ENCODE measurements around the gene SHMT2.

The SHMT2 gene

GRCh38 chr12:57199191-57199590 is 30.3 kb upstream of the SHMT2 start:
- no peak for DNase-seq

- DNase-seq = no peak
Measured at GRCh38 chr12:57200497-57200896, 29.0 kb upstream of the SHMT2 start.

- DNase-seq = no peak
Measured at GRCh38 chr12:57201219-57201618, 28.3 kb upstream of the SHMT2 start.

- DNase-seq = no peak
Measured at GRCh38 chr12:57201631-57202030, 27.9 kb upstream of the SHMT2 start.

GRCh38 chr12:57202321-57202720 is 27.2 kb upstream of the SHMT2 start:
- no peak for DNase-seq

- DNase-seq = no peak
Measured at GRCh38 chr12:57203201-57203600, 26.3 kb upstream of the SHMT2 start.

- DNase-seq = no peak
Measured at GRCh38 chr12:57203791-57204190, 25.7 kb upstream of the SHMT2 start.

- DNase-seq = no peak
Measured at GRCh38 chr12:57204454-57204853, 25.1 kb upstream of the SHMT2 start.

- no peak for DNase-seq
Measured at GRCh38 chr12:57205186-57205585, 24.3 kb upstream of the SHMT2 start.

- no peak for DNase-seq
Measured at GRCh38 chr12:57205931-57206330, 23.6 kb upstream of the SHMT2 start.

GRCh38 chr12:57207731-57208630 is 21.5 kb upstream of the SHMT2 start:
- no peak for DNase-seq

GRCh38 chr12:57208631-57209282 is 20.8 kb upstream of the SHMT2 start:
- DNase-seq = no peak

- no peak for DNase-seq
Measured at GRCh38 chr12:57209916-57210315, 19.6 kb upstream of the SHMT2 start.

- no peak for DNase-seq
Measured at GRCh38 chr12:57210461-57210860, 19.1 kb upstream of the SHMT2 start.

- DNase-seq = no peak
Measured at GRCh38 chr12:57210926-57211692, 18.4 kb upstream of the SHMT2 start.

- no peak for DNase-seq
Measured at GRCh38 chr12:57211791-57212700, 17.5 kb upstream of the SHMT2 start.

GRCh38 chr12:57212701-57213057 is 16.8 kb upstream of the SHMT2 start:
- no peak for DNase-seq

GRCh38 chr12:57213058-57213715 is 16.3 kb upstream of the SHMT2 start:
- DNase-seq = peak; percentile 86

GRCh38 chr12:57213763-57214397 is 15.6 kb upstream of the SHMT2 start:
- no peak for DNase-seq

GRCh38 chr12:57214398-57214781 is 15.1 kb upstream of the SHMT2 start:
- peak; percentile 73 for DNase-seq

GRCh38 chr12:57215065-57215464 is 14.4 kb upstream of the SHMT2 start:
- DNase-seq = no peak

GRCh38 chr12:57215668-57216013 is 13.9 kb upstream of the SHMT2 start:
- DNase-seq = peak; percentile 63

Measured in activated CD4-positive, alpha-beta T cell treated with anti-CD3 and anti-CD28 coated beads, Interleukin-10, Interleukin-2, amounts not matched to agents 100 ng/mL and 50 ng/mL, durations not matched to agents 16 hours and 8 hours (primary cell).